Stomach (tissue), 4 donors: Measurements from ENCODE around the gene MOB3B.

Experiments used
- CTCF ChIP-seq, 7 experiments: fragments of 450-650 bp in 4 of 7; fragments of 200-600 bp in 3 of 7; sonication (generic) in 3 of 7; IDR thresholded peaks; one replicate each; pipeline ENCODE4 v1.5.1; 2016 to 2019; ENCODE audit warnings: antibody characterized with exemption in 7 of 7, control low read depth in 2 of 7, mild to moderate bottlenecking in 1 of 7
- EP300 ChIP-seq: sonication (generic); formaldehyde crosslinking; IDR thresholded peaks from one replicate; pipeline ENCODE4 v1.6.1; 2017; ENCODE audit warnings: antibody characterized with exemption
- POLR2A ChIP-seq, 4 donors: fragments of 450-650 bp; IDR thresholded peaks; one replicate each; pipeline ENCODE4 v1.6.1; 2016; ENCODE audit warnings: antibody characterized with exemption in 4 of 4, control low read depth in 2 of 4, mild to moderate bottlenecking in 1 of 4, moderate library complexity in 1 of 4
- POLR2AphosphoS5 ChIP-seq, 3 donors: sonication (generic); formaldehyde crosslinking; IDR thresholded peaks; one replicate each; pipeline ENCODE4 v1.6.1; 2016; ENCODE audit warnings: antibody characterized with exemption in 3 of 3

GRCh38 chr9:27473111-27473529, 56.5 kb downstream of the MOB3B start:
- TF ChIP-seq CTCF (IDR thresholded peaks at IDR 0.05), result no peak
- peak; percentile 42 to 65 (median 59) for TF ChIP-seq POLR2AphosphoS5 (IDR thresholded peaks at IDR 0.05)
- TF ChIP-seq EP300, result peak; percentile 62
- TF ChIP-seq POLR2A (IDR thresholded peaks at IDR 0.05), result no peak
